Stimulated activated CD4-positive, alpha-beta T cell treated with anti-CD3 and anti-CD28 coated beads, Interleukin-4, amount 100 ng/mL, for 4 hours (primary cell): ENCODE measurements around the gene CD9.
"Not testable (repeated sequence)": the region's sequence is repeated elsewhere in the genome, so short reads cannot be mapped to it uniquely, and the experiment has no call there.

Experiments used
- DNase-seq, 2 experiments: peaks; one replicate each; pipeline ENCODE4 v3.0.0-alpha.2; 2020

The CD9 gene

DNA sequence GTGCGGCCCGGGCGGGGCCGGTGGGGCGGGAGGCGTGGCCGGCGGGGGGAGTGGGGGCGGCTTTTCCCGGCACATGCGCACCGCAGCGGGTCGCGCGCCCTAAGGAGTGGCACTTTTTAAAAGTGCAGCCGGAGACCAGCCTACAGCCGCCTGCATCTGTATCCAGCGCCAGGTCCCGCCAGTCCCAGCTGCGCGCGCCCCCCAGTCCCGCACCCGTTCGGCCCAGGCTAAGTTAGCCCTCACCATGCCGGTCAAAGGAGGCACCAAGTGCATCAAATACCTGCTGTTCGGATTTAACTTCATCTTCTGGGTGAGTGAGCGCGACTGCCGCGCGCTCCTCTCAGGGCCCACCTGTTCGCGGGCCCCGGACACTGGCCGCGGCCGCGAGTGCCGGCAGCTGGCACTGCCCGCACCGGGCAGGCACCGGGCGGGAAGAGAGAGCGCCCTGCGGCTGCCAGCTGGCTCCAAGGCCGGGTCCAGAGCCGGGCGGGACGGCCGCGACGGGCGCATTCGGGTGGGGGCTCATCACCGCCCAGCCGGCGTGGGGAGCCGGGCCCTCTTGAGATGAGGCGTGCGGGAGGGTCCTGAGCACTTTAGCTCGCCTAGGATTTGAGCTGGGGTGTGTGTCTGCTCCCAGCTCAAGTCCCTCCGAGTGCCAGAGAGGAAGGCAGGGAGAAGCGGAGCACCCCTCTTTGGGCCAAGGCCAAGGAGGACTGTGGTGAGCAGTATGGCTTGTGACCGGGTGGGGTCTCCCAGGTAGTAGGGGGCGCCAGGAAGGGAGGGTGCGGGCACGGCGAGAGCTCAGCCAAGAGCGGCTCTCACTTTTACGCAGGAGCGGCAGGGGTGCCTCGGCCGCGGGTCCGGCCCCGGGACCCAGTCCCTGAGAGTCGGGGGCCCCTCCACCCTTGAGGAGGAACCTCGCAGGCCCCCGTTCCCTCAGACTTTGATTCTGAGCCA, at the start of gene CD9:
Gene CD9, plus strand, starts transcription at position 145 of the 957 bp plus-strand sequence. Its CDS starts 100 bp downstream, at position 245.
- peak; percentile 30 to 51 for DNase-seq

DNA sequence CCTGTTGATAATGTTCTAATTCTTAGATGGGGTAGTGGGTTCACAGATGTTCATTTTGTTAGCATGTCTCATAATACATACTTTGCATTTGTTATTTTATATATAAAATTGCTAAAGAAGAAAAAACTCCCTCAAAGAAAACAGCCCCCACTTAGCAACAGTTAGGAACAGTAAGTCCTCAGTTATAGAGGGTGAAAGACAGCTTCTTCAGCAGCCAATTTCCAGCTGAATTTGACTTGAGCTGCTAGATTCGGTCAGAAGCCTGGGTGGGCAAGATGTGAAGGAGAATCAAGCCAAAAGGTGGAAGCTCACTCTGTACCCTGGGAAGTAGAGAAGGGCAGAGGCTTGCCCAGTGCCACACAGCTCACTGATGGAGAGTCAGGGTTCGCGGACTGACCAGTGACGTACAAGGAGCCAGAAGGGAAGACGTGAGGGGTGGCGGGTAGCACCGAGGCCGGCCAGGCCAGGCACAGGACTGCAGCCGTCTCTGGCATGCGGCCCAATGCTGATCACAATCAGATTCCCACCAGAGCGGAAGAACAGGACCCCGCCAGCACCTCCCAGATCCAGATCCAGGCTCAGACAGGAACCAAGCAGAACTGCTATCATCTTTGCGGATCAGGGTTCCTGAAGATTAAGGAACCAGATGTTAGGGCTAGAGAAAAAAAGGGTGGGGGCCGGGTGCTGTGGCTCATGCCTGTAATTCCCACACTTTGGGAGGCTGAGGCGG, 45.3 kb upstream of the CD9 start:
- no peak for DNase-seq

- DNase-seq: no peak
These were observed 42.7 kb upstream of the CD9 start for GRCh38 chr12:6157482-6157881.

GRCh38 chr12:6158255-6158654, 41.9 kb upstream of the CD9 start:
- no peak for DNase-seq

- no peak for DNase-seq
These were observed 41.5 kb upstream of the CD9 start for GRCh38 chr12:6158749-6159148.

GRCh38 chr12:6159166-6160011, 40.8 kb upstream of the CD9 start:
- DNase-seq: not testable (repeated sequence)

GRCh38 chr12:6160049-6160649, 40.1 kb upstream of the CD9 start:
- not testable (repeated sequence) for DNase-seq

GRCh38 chr12:6161124-6161882, 38.9 kb upstream of the CD9 start:
- no peak for DNase-seq

DNA sequence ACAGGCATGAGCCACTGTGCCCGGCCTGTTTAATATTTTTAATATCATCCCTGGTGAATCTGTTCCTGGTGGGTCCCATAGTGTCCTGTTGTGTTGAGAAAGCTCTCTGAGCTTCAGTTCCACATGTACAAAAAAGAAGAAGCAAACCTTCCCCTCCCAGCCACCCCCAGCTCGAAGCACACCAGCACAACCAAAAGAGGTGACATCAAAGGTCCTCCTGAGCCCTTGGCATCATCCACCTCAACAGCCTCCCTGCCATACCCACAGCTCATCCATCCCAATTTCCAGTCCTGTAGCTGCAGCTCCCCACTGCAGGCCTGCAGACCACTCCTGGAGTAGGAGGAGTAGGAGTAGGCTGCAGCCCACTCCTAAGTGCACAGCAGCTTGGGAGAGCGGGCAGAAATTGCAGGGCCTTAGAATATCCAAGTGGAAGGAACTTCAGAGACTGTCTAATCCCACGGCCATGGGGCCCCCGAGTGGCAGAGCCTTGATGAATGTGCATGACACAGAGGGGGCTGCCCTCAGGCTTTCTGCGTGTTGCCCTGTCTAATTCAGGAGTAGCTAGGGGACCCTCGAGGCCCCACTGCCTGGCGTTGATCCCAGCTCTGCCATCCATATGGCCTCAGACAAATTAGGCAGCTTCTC, 36.7 kb upstream of the CD9 start:
- DNase-seq: no peak

- no peak for DNase-seq
These were observed 34.8 kb upstream of the CD9 start for GRCh38 chr12:6165395-6165794.

DNA sequence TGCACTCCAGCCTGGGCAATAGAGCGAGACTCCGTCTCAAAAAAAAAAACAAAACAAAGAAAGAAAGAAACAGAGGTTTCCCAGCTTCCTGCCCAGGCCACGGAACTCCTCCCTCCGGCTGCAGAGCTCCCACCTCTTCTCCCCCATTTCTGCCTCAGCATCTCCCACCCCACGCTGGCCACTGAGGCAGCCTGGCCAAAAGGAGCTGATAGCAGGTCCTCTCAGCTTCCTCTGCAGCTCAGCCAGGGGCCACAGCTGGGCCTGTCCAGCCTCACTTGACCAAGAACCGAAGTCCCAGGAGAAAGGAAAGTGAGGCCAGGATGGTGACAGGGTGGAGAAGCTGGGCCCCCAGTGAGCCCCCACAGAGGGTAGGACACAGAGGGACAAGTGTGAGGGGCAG, 33.4 kb upstream of the CD9 start:
- DNase-seq: no peak

GRCh38 chr12:6167327-6168280, 32.6 kb upstream of the CD9 start:
- DNase-seq: peak; percentile 47 to 71

- no peak for DNase-seq
These were observed 28.7 kb upstream of the CD9 start for GRCh38 chr12:6171409-6172015.

GRCh38 chr12:6172086-6172485, 28.1 kb upstream of the CD9 start:
- DNase-seq: no peak

GRCh38 chr12:6172862-6173261, 27.3 kb upstream of the CD9 start:
- DNase-seq: no peak

DNA sequence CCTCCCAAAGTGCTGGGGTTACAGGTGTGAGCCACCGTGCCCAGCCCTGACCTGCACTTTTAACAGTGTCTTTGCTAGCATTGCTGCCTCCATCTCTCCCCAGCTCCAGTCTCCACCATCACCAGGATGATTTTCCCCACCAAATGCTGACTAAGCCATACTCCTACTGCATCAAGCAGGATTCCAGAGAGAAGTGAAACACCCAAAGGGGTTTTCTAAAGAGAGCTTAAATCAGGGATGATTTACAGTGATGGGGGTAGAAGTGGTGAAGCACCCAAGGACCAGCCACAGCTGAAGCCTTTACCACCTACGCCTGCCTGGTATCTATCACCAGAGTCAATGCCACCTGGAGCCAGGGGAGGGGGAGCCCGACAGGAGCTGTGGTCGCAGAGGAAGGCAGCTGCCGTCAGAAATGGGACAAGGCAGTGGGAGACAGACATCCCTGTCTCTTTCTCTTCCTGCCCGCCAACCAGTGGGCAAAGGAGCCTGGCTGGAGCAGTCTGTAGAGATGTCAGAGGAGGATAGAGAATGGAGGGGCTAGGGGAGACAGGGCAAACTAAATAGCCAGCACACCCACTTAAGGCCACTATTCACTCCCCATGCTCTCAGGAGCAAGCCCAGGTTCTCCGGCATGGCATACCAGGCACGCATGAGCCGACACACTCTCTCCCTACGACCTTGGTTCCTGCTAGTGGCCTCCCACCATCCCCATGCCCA, 22.4 kb upstream of the CD9 start:
- DNase-seq: no peak

DNA sequence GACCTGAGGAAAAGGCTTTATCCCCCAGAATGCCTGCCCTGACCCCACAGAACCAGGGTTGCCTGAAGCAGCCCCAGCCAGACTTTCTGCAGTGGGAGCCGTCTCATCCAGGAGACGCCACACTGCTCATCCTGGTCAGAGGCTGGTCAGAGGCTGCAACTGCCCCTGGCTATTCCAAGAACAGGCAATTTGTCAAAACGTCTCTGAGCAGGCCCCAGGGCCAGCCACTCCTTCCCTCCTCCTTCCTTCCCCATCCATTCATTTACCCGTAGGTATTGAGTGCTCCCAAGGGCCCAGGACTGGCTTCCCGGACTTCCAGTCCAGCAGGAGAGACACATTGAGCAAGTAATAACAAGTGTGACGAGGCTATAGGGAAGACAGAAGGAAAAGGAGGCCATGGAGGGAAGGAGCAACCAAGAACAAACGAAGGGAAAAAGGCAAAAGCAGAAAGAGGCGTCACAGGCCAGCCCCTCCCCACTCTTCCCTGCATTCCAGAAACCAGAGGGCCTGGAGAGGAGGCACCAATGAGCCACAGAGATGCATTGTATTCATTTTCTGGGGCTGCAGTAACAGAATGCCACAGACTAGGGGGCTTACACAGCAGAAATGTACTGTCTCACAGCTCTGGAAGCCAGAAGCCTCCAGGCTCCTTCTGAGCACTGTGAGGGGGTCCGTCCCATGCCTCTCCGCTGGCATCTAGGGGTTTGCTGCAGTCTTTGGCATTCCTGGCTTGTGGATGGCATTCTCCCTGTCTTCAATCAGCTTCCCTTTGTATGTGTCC, 21.0 kb upstream of the CD9 start:
- DNase-seq: no peak
